ENCODE results near the gene FBXL17. TPM values are rescaled to one million over a fixed set of nuclear protein-coding genes. Genes with fewer than 3 reads are reported as not detected.
"Not testable (repeated sequence)": the region's sequence is repeated elsewhere in the genome, so short reads cannot be mapped to it uniquely, and the experiment has no call there.

FBXL17 gene
- total RNA-seq, 1 donor from 2014 or later: 7.0 TPM

DNA sequence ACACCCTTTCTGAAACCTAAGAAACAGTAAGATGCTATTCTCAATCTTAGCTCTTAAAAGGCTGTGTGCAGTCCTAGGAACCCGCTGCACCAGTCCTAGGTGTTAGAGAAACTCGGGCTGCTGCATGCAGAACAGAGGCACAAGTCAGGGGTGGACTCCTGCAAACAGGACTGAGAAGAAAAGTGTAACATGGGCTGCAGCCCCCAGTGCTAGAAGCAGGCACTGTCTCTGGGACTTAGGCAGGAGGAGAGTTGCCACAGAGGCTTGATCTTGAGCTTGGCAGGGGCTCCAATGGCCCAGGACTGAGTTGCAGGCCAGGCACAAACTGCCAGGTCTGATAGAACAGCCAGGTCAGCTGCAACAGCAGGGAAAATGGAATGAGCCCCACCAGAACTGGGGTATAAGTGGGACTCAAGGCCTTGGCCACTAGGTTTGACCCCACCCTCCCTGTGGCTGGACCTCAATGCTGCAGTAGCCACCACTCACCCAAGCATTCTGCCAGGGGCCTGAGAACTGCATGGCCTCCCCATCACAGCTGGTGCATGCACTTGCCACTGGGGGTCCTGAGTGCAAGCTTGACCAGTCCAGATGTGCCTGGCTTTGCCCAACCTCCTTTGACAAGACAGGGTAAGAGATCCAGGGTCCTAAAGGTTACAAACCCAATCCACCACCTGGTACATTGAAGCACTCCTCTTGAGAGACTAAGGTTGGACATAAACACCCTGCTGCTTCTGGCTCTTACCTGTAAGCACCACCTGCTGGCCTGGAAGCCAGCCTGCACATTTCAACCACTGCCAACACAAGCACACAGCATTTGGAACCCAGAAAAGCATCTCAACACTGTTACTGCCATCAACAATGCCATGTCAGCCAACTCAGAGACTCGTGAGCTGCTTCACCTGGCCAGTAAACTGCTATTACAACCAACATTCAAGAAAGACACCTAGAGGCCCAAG, 103.3 kb downstream of the FBXL17 start:
- Mint-ChIP-seq H3K27ac (no peak overlapping the region), H3K4me3 (ENCODE audit: low read depth) (no peak overlapping the region), H3K4me1 (ENCODE audit: low read depth) (peaks cover 4% of the 10 kb centered on the region), H3K27me3 (ENCODE audit: low read depth) (peaks cover 1% of the 10 kb centered on the region), H3K36me3 (ENCODE audit: low read depth) (no peaks in the 10 kb centered on the region), H3K9me3 (peaks cover 12% of the 10 kb centered on the region)
- intact Hi-C loops (cut with micrococcal nuclease): no loop called here
- no peak for DNase-seq (ENCODE audit: low spot score)

DNA sequence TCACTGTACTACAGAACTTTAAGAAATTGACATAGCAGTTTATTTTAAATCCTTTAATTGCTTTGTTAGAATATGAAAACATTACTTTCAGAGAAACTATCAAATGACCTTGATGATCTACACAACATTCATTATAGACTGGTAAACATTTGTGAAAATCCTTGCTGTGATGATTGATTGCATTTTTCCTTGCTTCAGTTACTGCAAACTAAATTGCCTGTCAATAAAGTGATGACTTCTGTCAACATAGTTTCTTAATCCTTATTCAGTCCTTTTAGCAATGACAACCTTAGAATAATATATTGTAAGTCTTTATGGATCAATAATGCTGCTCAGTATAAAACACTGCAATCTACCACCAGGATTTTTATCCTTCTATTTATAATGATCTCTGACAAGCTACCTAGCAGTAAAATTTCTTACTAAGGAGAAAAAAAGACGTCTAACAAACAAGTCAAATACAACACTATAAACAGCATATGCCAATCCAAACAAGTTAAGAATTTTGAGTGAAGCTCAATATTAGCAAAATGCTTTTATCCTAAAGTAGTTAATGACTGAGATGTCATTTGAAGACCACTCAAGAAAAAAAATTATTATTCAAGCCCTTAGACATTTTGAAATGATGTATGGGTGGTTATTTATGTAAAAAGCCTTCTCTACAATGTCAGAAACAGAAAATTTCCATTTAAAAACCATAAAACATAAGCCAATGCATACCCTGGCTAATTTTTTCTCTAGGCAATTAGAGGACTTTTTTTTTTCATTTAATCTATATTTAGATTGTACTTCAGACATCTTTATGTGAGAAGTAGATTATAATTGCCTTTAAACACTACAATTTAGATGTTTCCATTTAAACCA, 105.5 kb downstream of the FBXL17 start:
- Mint-ChIP-seq H3K4me1 (ENCODE audit: low read depth) (peaks cover 4% of the 10 kb centered on the region), H3K4me3 (ENCODE audit: low read depth) (no peak overlapping the region), H3K9me3 (peaks cover 3% of the 10 kb centered on the region), H3K27ac (no peak overlapping the region), H3K27me3 (ENCODE audit: low read depth) (peaks cover 1% of the 10 kb centered on the region), H3K36me3 (ENCODE audit: low read depth) (no peaks in the 10 kb centered on the region)
- no peak for DNase-seq (ENCODE audit: low spot score)
- intact Hi-C loops (cut with micrococcal nuclease): no loop called here

DNA sequence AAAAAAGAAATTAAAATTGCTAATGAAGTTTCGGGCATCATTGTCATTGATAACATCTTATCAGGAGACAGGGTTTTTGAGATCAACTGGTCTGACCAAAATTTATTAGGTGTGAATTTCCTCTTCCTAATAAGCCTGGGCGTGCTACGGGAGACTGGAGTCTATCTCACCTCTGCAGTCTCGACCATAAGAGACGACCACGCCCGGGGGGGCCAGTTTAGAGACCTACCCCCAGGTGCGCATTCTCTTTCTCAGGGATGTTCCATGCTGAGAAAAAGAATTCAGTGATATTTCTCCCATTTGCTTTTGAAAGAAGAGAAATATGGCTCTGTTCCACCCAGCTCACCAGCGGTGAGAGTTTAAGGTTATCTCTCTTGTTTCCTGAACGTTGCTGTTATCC, 107.8 kb downstream of the FBXL17 start:
- H3K9me3 Mint-ChIP-seq; H3K4me3 Mint-ChIP-seq (ENCODE audit: low read depth); H3K27ac Mint-ChIP-seq; H3K27me3 Mint-ChIP-seq (ENCODE audit: low read depth); H3K36me3 Mint-ChIP-seq (ENCODE audit: low read depth); DNase-seq (ENCODE audit: low spot score); intact Hi-C loops (cut with micrococcal nuclease); H3K4me1 Mint-ChIP-seq (ENCODE audit: low read depth): not testable (repeated sequence)

DNA sequence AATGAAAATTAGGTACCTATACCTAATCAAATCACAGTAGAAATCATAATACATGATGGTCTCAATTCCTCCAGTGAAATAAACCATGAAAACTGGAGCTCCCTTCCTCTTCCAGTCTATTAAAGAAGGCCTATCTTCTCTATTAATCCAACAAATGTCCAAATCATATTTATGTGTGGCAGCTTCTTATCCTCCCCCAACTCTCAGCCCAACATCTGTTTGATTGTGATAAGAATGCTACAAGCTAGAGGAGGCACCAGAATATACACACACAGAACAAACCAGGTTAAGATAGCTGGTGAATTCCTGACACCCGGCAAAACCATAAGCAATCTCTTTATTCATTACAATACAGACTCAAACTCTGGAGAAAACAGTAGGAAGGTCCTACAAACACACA, 110.8 kb downstream of the FBXL17 start:
- Mint-ChIP-seq H3K36me3 (ENCODE audit: low read depth) (no peaks in the 10 kb centered on the region), H3K4me1 (ENCODE audit: low read depth) (no peaks in the 10 kb centered on the region), H3K27me3 (ENCODE audit: low read depth) (peaks cover 1% of the 10 kb centered on the region), H3K27ac (no peak overlapping the region), H3K9me3 (no peaks in the 10 kb centered on the region), H3K4me3 (ENCODE audit: low read depth) (no peak overlapping the region)
- no peak for DNase-seq (ENCODE audit: low spot score)
- intact Hi-C loops (cut with micrococcal nuclease): no loop called here

DNA sequence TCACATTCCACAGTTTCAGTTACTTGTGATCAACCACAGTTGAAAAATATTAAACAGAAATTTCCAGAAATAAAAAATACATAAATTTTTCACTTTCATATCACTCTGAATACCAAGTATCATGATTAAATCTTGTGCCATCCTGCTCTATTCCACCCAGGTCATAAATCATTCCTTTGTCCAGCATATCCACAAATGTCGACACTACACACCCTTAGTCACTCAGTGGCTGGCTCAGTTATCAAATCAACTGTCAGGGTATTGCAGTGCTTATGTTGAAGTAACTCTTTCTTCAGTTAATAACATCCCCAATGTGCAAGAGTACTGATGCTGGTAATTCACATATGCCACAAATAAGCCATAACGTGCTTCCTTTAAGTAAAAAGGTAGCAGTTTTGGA, 115.7 kb downstream of the FBXL17 start:
- Mint-ChIP-seq H3K9me3 (no peaks in the 10 kb centered on the region), H3K36me3 (ENCODE audit: low read depth) (no peaks in the 10 kb centered on the region), H3K27ac (no peak overlapping the region), H3K27me3 (ENCODE audit: low read depth) (no peaks in the 10 kb centered on the region), H3K4me3 (ENCODE audit: low read depth) (no peak overlapping the region), H3K4me1 (ENCODE audit: low read depth) (no peaks in the 10 kb centered on the region)
- intact Hi-C loops (cut with micrococcal nuclease): no loop called here
- DNase-seq (ENCODE audit: low spot score): no peak

DNA sequence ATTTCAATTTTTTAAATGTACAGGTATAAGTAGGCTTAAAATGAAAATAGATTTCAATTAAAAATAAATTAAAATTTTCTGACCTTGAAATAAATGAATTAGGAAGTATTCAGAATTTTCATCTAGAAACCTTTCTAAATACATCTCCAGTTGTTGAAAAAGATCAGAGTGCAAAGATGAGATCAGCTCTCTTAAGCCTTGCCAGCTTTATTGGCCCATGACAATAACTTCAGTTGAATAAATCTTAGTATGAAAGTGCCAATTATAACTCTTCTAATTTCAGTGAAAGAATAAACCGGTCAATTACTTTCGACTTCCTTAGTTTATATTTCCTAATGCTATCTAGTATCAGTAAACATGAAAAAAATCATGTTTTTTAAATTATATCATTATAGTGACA, 117.4 kb downstream of the FBXL17 start:
- DNase-seq (ENCODE audit: low spot score): no peak
- no peaks in the 10 kb centered on the region for H3K9me3 Mint-ChIP-seq

GRCh38 chr5:108263338-108263737, 118.6 kb downstream of the FBXL17 start:
- intact Hi-C loops (cut with micrococcal nuclease): no loop called here
- H3K27me3 Mint-ChIP-seq (ENCODE audit: low read depth): no peaks in the 10 kb centered on the region
- peaks cover 5% of the 10 kb centered on the region for H3K4me1 Mint-ChIP-seq (ENCODE audit: low read depth)
- no peak overlapping the region for H3K4me3 Mint-ChIP-seq (ENCODE audit: low read depth)
- no peaks in the 10 kb centered on the region for H3K36me3 Mint-ChIP-seq (ENCODE audit: low read depth)
- no peaks in the 10 kb centered on the region for H3K9me3 Mint-ChIP-seq
- no peak for DNase-seq (ENCODE audit: low spot score)
- no peak overlapping the region for H3K27ac Mint-ChIP-seq

More for the DNA sequence above, 117.4 kb downstream of the FBXL17 start:
- Mint-ChIP-seq H3K36me3 (ENCODE audit: low read depth) (no peaks in the 10 kb centered on the region), H3K27me3 (ENCODE audit: low read depth) (no peaks in the 10 kb centered on the region), H3K27ac (no peak overlapping the region), H3K4me3 (ENCODE audit: low read depth) (no peak overlapping the region), H3K4me1 (ENCODE audit: low read depth) (peaks cover 3% of the 10 kb centered on the region)
- intact Hi-C loops (cut with micrococcal nuclease): no loop called here

DNA sequence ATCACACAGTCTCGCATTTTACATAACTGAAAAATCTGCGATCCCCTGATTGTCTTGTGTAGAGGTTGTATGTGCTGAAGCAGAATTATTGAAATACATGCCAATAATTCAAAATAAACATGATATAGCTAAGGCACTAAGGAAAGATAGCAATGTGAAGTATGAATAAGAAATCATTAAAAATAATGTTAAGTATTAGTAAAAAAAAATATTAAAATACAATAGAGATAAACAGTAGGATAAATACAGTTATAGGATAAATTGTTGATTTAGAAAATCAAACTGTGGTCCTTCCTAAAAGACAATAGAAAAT, 121.1 kb downstream of the FBXL17 start:
- no peaks in the 10 kb centered on the region for H3K27me3 Mint-ChIP-seq (ENCODE audit: low read depth)
- H3K4me3 Mint-ChIP-seq (ENCODE audit: low read depth): no peak overlapping the region
- H3K4me1 Mint-ChIP-seq (ENCODE audit: low read depth): peaks cover 5% of the 10 kb centered on the region
- intact Hi-C loops (cut with micrococcal nuclease): loop anchor here (1.0 kb wide), 1 partner anchor 84 kb away; no protein-coding TSS in a partner anchor
- DNase-seq (ENCODE audit: low spot score): no peak
- no peaks in the 10 kb centered on the region for H3K36me3 Mint-ChIP-seq (ENCODE audit: low read depth)
- H3K9me3 Mint-ChIP-seq: no peaks in the 10 kb centered on the region
- no peak overlapping the region for H3K27ac Mint-ChIP-seq

- no peak overlapping the region for H3K27ac Mint-ChIP-seq
- H3K4me3 Mint-ChIP-seq (ENCODE audit: low read depth): no peak overlapping the region
- H3K4me1 Mint-ChIP-seq (ENCODE audit: low read depth): peaks cover 5% of the 10 kb centered on the region
- H3K36me3 Mint-ChIP-seq (ENCODE audit: low read depth): no peaks in the 10 kb centered on the region
- DNase-seq (ENCODE audit: low spot score): peak; percentile 32
- H3K9me3 Mint-ChIP-seq: no peaks in the 10 kb centered on the region
- intact Hi-C loops (cut with micrococcal nuclease): loop anchor here (1.0 kb wide), 1 partner anchor 85 kb away; no protein-coding TSS in a partner anchor
- no peaks in the 10 kb centered on the region for H3K27me3 Mint-ChIP-seq (ENCODE audit: low read depth)
Observed at GRCh38 chr5:108260117-108260857, 121.6 kb downstream of the FBXL17 start.

DNA sequence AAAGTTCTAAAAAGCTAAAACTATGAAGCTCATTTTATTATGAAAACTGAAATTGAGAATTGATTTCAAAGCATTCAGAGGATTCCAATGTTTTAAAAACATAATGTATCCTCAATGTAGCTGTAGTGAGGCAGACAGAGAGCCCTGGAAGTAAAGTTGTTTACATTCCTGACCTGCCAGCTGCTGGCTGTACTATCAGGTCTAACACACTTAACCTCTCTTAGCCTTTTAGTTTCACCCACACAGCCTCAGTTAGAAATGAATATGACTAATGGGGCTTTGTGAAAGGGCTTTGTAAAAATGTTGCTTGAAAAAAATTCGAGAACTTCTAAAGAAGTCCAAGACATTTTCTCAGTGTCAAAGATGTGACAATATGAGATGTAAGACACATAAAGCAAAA, 122.6 kb downstream of the FBXL17 start:
- peaks cover 5% of the 10 kb centered on the region for H3K4me1 Mint-ChIP-seq (ENCODE audit: low read depth)
- H3K36me3 Mint-ChIP-seq (ENCODE audit: low read depth): no peaks in the 10 kb centered on the region
- H3K27me3 Mint-ChIP-seq (ENCODE audit: low read depth): no peaks in the 10 kb centered on the region
- no peak overlapping the region for H3K27ac Mint-ChIP-seq
- DNase-seq (ENCODE audit: low spot score): no peak
- H3K9me3 Mint-ChIP-seq: no peaks in the 10 kb centered on the region
- no peak overlapping the region for H3K4me3 Mint-ChIP-seq (ENCODE audit: low read depth)
- intact Hi-C loops (cut with micrococcal nuclease): no loop called here

- Mint-ChIP-seq H3K36me3 (ENCODE audit: low read depth) (no peaks in the 10 kb centered on the region), H3K4me3 (ENCODE audit: low read depth) (no peak overlapping the region), H3K27ac (no peak overlapping the region), H3K9me3 (no peaks in the 10 kb centered on the region), H3K4me1 (ENCODE audit: low read depth) (peaks cover 5% of the 10 kb centered on the region), H3K27me3 (ENCODE audit: low read depth) (no peaks in the 10 kb centered on the region)
- no peak for DNase-seq (ENCODE audit: low spot score)
- intact Hi-C loops (cut with micrococcal nuclease): no loop called here
Observed at GRCh38 chr5:108257996-108258395, 123.9 kb downstream of the FBXL17 start.

- DNase-seq (ENCODE audit: low spot score): no peak
- H3K27ac Mint-ChIP-seq: no peak overlapping the region
- H3K36me3 Mint-ChIP-seq (ENCODE audit: low read depth): no peaks in the 10 kb centered on the region
- intact Hi-C loops (cut with micrococcal nuclease): no loop called here
- no peaks in the 10 kb centered on the region for H3K9me3 Mint-ChIP-seq
- no peak overlapping the region for H3K4me3 Mint-ChIP-seq (ENCODE audit: low read depth)
- H3K4me1 Mint-ChIP-seq (ENCODE audit: low read depth): peaks cover 5% of the 10 kb centered on the region
- H3K27me3 Mint-ChIP-seq (ENCODE audit: low read depth): no peaks in the 10 kb centered on the region
Observed at GRCh38 chr5:108255468-108255867, 126.4 kb downstream of the FBXL17 start.
